IMR-90 (cell line): ENCODE data around the gene FAM168B. TPM values are rescaled to one million over a fixed set of nuclear protein-coding genes. Genes with fewer than 3 reads are reported as not detected.

ENCODE experiments used
- ATAC-seq: fragments of 200-7000 bp; cut with Tn5 transposase; 2 replicates; pipeline ENCODE4 v1.9.1; 2020; ENCODE audit warnings: low read depth, mild to moderate bottlenecking, moderate library complexity
- BruUV-seq: library from RNA; stranded (reverse); fragments of 400-500 nt; replicated peaks from 2 replicates; lab custom pipeline; 2021; lab: Mats Ljungman, UMichigan
- CTCF ChIA-PET: fragments of 300-600 bp; formaldehyde crosslinking; extraction: SDS; loops from one replicate; lab custom pipeline; 2021; ENCODE audit warnings: antibody characterized with exemption; lab: Yijun Ruan, JAX
- POLR2A ChIA-PET: fragments of 300-600 bp; sonication (Branson Sonifier 250); formaldehyde crosslinking; loops from one replicate; lab custom pipeline; 2022; ENCODE audit warnings: antibody characterized with exemption; ENCODE audit not compliant: unreplicated experiment; lab: Charles Lee
- DNase-seq: peaks from one replicate; pipeline ENCODE4 v3.0.0; 2013
- H2AFZ ChIP-seq: replicated peaks from 2 replicates; pipeline ENCODE3; 2013; ENCODE audit warnings: low read length, mild to moderate bottlenecking; ENCODE audit not compliant: poor library complexity
- H2AK5ac ChIP-seq: 2 replicates; pipeline ENCODE4 v1.6.1; 2013; ENCODE audit warnings: low read depth, low read length, inconsistent platforms
- H2AK9ac ChIP-seq: replicated peaks from 2 replicates; pipeline ENCODE3; 2013; ENCODE audit warnings: mild to moderate bottlenecking, low read depth, low read length, moderate library complexity; ENCODE audit not compliant: poor library complexity
- H2BK120ac ChIP-seq: 2 replicates; pipeline ENCODE4 v1.6.1; 2013; ENCODE audit warnings: low read depth, low read length, inconsistent platforms
- H2BK15ac ChIP-seq: 3 replicates; pipeline ENCODE4 v1.6.1; 2013; ENCODE audit warnings: low read depth, low read length, inconsistent platforms
- H2BK20ac ChIP-seq: 2 replicates; pipeline ENCODE4 v1.6.1; 2013; ENCODE audit warnings: low read depth, mild to moderate bottlenecking, inconsistent platforms, low read length, moderate library complexity
- H2BK5ac ChIP-seq: 2 replicates; pipeline ENCODE4 v1.6.1; 2013; ENCODE audit warnings: mild to moderate bottlenecking, low read depth, low read length, inconsistent platforms; ENCODE audit not compliant: poor library complexity, severe bottlenecking
- H3K14ac ChIP-seq: replicated peaks from 2 replicates; pipeline ENCODE4 v1.6.1; 2013; ENCODE audit warnings: low read depth, low read length, inconsistent platforms
- H3K18ac ChIP-seq: 2 replicates; pipeline ENCODE4 v1.6.1; 2013; ENCODE audit warnings: low read depth, low read length, control low read depth
- H3K23ac ChIP-seq: 2 replicates; pipeline ENCODE4 v1.6.1; 2013; ENCODE audit warnings: low read depth, low read length, inconsistent platforms
- H3K27ac ChIP-seq: 2 replicates; pipeline ENCODE4 v1.5.1; 2013; ENCODE audit warnings: mild to moderate bottlenecking, control low read depth, low read length; ENCODE audit not compliant: insufficient read depth
- H3K27me3 ChIP-seq: 2 replicates; pipeline ENCODE4 v1.6.1; 2013; ENCODE audit warnings: low read length; ENCODE audit not compliant: control insufficient read depth, insufficient read depth
- H3K36me3 ChIP-seq: 2 replicates; pipeline ENCODE4 v1.6.1; 2013; ENCODE audit warnings: low read length, mixed read lengths; ENCODE audit not compliant: control insufficient read depth, insufficient read depth
- H3K4ac ChIP-seq: 2 replicates; pipeline ENCODE4 v1.6.1; 2013; ENCODE audit warnings: low read depth, low read length, inconsistent platforms
- H3K4me1 ChIP-seq: 2 replicates; pipeline ENCODE4 v1.6.1; 2013; ENCODE audit warnings: low read length, mixed read lengths; ENCODE audit not compliant: control insufficient read depth, insufficient read depth
- H3K4me2 ChIP-seq: 2 replicates; pipeline ENCODE4 v1.6.1; 2013; ENCODE audit warnings: low read depth, mild to moderate bottlenecking, control low read depth, low read length, moderate library complexity
- H3K4me3 ChIP-seq: 2 replicates; pipeline ENCODE4 v1.5.1; 2013; ENCODE audit warnings: low read depth, mild to moderate bottlenecking, control low read depth, low read length, moderate library complexity; ENCODE audit not compliant: insufficient read depth
- H3K56ac ChIP-seq: 2 replicates; pipeline ENCODE4 v1.6.1; 2013; ENCODE audit warnings: low read length, inconsistent platforms; ENCODE audit not compliant: insufficient read depth; ENCODE audit errors: extremely low read depth
- H3K79me1 ChIP-seq, 2 experiments: 2 replicates each; pipeline ENCODE4 v1.6.1; 2013; ENCODE audit warnings: low read length in 2 of 2, inconsistent platforms in 1 of 2, low read depth in 1 of 2
- H3K9ac ChIP-seq: 2 replicates; pipeline ENCODE4 v1.6.1; 2013; ENCODE audit warnings: low read depth, low read length, control low read depth
- H3K9me1 ChIP-seq: 2 replicates; pipeline ENCODE4 v1.6.1; 2013; ENCODE audit warnings: low read length, inconsistent platforms; ENCODE audit not compliant: insufficient read depth
- H3K9me3 ChIP-seq: 2 replicates; pipeline ENCODE4 v1.6.1; 2013; ENCODE audit warnings: low read length; ENCODE audit not compliant: control insufficient read depth, insufficient read depth
- H4K20me1 ChIP-seq: 2 replicates; pipeline ENCODE4 v1.6.1; 2013; ENCODE audit warnings: low read length, inconsistent platforms; ENCODE audit not compliant: insufficient read depth
- H4K5ac ChIP-seq: 2 replicates; pipeline ENCODE4 v1.6.1; 2013; ENCODE audit warnings: mild to moderate bottlenecking, low read depth, low read length, control low read depth
- H4K8ac ChIP-seq, 2 experiments: 2 replicates each; pipeline ENCODE4 v1.6.1; 2013; ENCODE audit warnings: low read depth in 2 of 2, low read length in 2 of 2, control low read depth in 1 of 2, inconsistent platforms in 1 of 2
- H4K91ac ChIP-seq: 2 replicates; pipeline ENCODE4 v1.6.1; 2013; ENCODE audit warnings: low read depth, low read length, inconsistent platforms; ENCODE audit not compliant: insufficient read depth
- CEBPB ChIP-seq: IDR thresholded peaks from 2 replicates; pipeline ENCODE4 v1.6.1; 2012; ENCODE audit warnings: low read depth, low read length, improper control_type of control experiment
- CTCF ChIP-seq: conservative IDR thresholded peaks from 2 replicates; pipeline ENCODE4 v1.5.1; 2012; ENCODE audit warnings: mild to moderate bottlenecking, low read depth, low read length, improper control_type of control experiment
- ELK1 ChIP-seq: fragments of 150-350 bp; IDR thresholded peaks from 2 replicates; pipeline ENCODE4 v1.6.1; 2016; ENCODE audit warnings: low read depth, mild to moderate bottlenecking, low read length, moderate library complexity, borderline replicate concordance
- MAZ ChIP-seq: IDR thresholded peaks from 2 replicates; pipeline ENCODE4 v1.6.1; 2012; ENCODE audit warnings: low read depth, mild to moderate bottlenecking, low read length, improper control_type of control experiment, moderate library complexity, borderline replicate concordance
- POLR2A ChIP-seq: IDR thresholded peaks from 2 replicates; pipeline ENCODE4 v1.6.1; 2012; ENCODE audit warnings: mild to moderate bottlenecking, low read depth, low read length
- RAD21 ChIP-seq: IDR thresholded peaks from 2 replicates; pipeline ENCODE4 v1.6.1; 2012; ENCODE audit warnings: low read length, improper control_type of control experiment
- RFX5 ChIP-seq: IDR thresholded peaks from 2 replicates; pipeline ENCODE4 v1.8.0; 2012; ENCODE audit warnings: low read depth, mild to moderate bottlenecking, low read length, moderate library complexity
- SMC3 ChIP-seq: fragments of 150-350 bp; IDR thresholded peaks from 2 replicates; pipeline ENCODE4 v1.6.1; 2016; ENCODE audit warnings: low read depth, mild to moderate bottlenecking, antibody characterized with exemption, low read length, moderate library complexity
- USF2 ChIP-seq: fragments of 150-350 bp; IDR thresholded peaks from 2 replicates; pipeline ENCODE4 v1.6.1; 2017; ENCODE audit warnings: mild to moderate bottlenecking, antibody characterized with exemption, low read length, low read depth
- WGBS, 2 experiments: methylation state at CpG; one replicate each; pipeline versions ENCODE4 v1.1.5 to v1.1.7; 2013; ENCODE audit warnings: missing lambda C conversion rate in 2 of 2; ENCODE audit not compliant: insufficient read length in 1 of 2; ENCODE audit errors: extremely low coverage in 2 of 2; 5-methylcytosine and 5-hydroxymethylcytosine counted together
- dilution Hi-C: fragments of 300-500 bp; cut with HindIII; formaldehyde crosslinking; loops from one replicate; pipeline ENCODE4 v1.14.3; 2018; ENCODE audit warnings: low sequenced_read_pairs; ENCODE audit not compliant: unreplicated experiment
- in situ Hi-C: fragments of 300-500 bp; cut with MboI; formaldehyde crosslinking; loops from 3 replicates; pipeline ENCODE4 v1.14.3; 2019; ENCODE audit warnings: low sequenced_read_pairs, inconsistent platforms, mixed read lengths
- intact Hi-C: fragments of 100-400 bp; cut with micrococcal nuclease; formaldehyde crosslinking; loops from 2 replicates; pipeline ENCODE4 v1.10.0; 2022
- polyA plus RNA-seq, 3 experiments: library from polyadenylated mRNA; depleted of rRNA; stranded (reverse); fragments of >200 nt; gene quantifications; 2 replicates each; pipeline ENCODE4 v1.2.3, GENCODE V29; 2012; ENCODE audit warnings: low replicate concordance in 1 of 3
- total RNA-seq: library from RNA; depleted of rRNA; stranded (reverse); fragments of >200 nt; gene quantifications from 2 replicates; pipeline ENCODE4 v1.2.3, GENCODE V29; 2012

The FAM168B gene
- total and polyA plus RNA-seq, 2 of the 4 experiments (the other 2 are of a cell fraction): 76.4 to 106 TPM

GRCh38 chr2:131127076-131127475 is 33.8 kb upstream of the FAM168B start:
- in situ Hi-C loops: no loop called here

More at GRCh38 chr2:131127076-131127475, 33.8 kb upstream of the FAM168B start:
- Histone ChIP-seq H2BK120ac (no peak overlapping the region), H4K20me1 (peaks cover 4% of the 10 kb centered on the region; the same call in 1 of the 2 replicates), H3K9ac (no peak overlapping the region), H2AK9ac (no peak overlapping the region), H3K4me1 (no peaks in the 10 kb centered on the region), H3K14ac (no peak overlapping the region), H3K23ac (no peak overlapping the region), H2AK5ac (no peak overlapping the region), H2BK20ac (no peak overlapping the region), H4K5ac (no peak overlapping the region), H2BK15ac (no peak overlapping the region), H4K8ac (no peak overlapping the region), H3K27ac (no peak overlapping the region), H2BK5ac (no peak overlapping the region), H2AFZ (no peak overlapping the region), H4K91ac (no peak overlapping the region), H3K36me3 (peaks cover 41% of the 10 kb centered on the region), H3K4me3 (no peak overlapping the region), H3K9me1 (peaks cover 6% of the 10 kb centered on the region; the same call in 1 of the 2 replicates), H3K56ac (no peak overlapping the region), H3K4ac (no peak overlapping the region), H3K4me2 (no peak overlapping the region), H3K27me3 (no peaks in the 10 kb centered on the region), H3K79me1 (peaks cover 24 to 28% of the 10 kb centered on the region in 2 experiments), H3K18ac (no peak overlapping the region), H3K9me3 (no peaks in the 10 kb centered on the region)
- 100% methylated on average over 1 of the region's 3 CpGs; no CpG with 5 or more reads in 1 of the 2 experiments for WGBS, 2 experiments
- dilution Hi-C loops (no loop called here), intact Hi-C loops (no loop called here)
- DNase-seq (no peak), ATAC-seq (no peak)
- ChIA-PET CTCF (no interaction called here), POLR2A (no interaction called here)
- BruUV-seq: no TSS peak
- no peak for TF ChIP-seq USF2
- no peak for TF ChIP-seq MAZ
- no peak for TF ChIP-seq ELK1
- no peak for TF ChIP-seq RFX5
- TF ChIP-seq RAD21: no peak
- TF ChIP-seq SMC3: no peak
- TF ChIP-seq CEBPB: no peak
- TF ChIP-seq POLR2A: no peak
- no peak for TF ChIP-seq CTCF
